ENCODE results near the gene PPT2. TPM values are rescaled to one million over a fixed set of nuclear protein-coding genes. Genes with fewer than 3 reads are reported as not detected.
A peak's percentile ranks its signal among the peaks of the same experiment; 100 is the strongest.

Gene PPT2
- total RNA-seq, 1 experiment from 2014 or later: 46.3 TPM

DNA sequence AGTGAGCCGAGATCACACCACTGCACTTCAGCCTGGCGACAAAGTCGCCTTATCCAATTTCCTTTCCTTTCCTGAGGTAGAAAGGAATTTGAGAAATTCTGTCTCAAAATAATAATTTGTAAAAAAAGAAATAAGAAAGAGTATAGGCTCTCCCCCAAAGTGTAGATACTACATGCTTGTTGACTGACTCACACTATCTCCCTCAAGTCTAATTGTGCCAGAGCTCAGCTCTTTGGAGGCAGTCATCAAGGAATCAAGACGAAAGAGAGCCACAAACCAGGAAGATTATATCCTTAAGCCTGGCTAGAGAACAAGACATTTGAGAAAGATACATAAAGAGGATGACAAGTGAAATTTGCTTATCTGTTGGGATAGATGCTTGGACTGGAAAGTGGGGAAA is 20.2 kb upstream of the PPT2 start:
- peaks cover 7 to 20% of the 10 kb centered on the region in 2 experiments for H3K4me1 Mint-ChIP-seq
- Histone ChIP-seq H4K20me1 (ENCODE audit: control insufficient read depth, insufficient read depth, insufficient read length) (no peaks in the 10 kb centered on the region), H3K27me3 (ENCODE audit: insufficient read depth, low read length) (no peaks in the 10 kb centered on the region), H4K91ac (ENCODE audit: insufficient read length, low read depth, low read length) (no peak overlapping the region), H4K5ac (ENCODE audit: insufficient read length, low read depth, low read length) (no peak overlapping the region), H2BK12ac (ENCODE audit: insufficient read length, low read depth, low read length) (no peak overlapping the region), H3K9ac (ENCODE audit: extremely low read depth, insufficient read length, low read length) (no peak overlapping the region), H3K9me3 (ENCODE audit: control insufficient read depth, low read depth, low read length) (no peaks in the 10 kb centered on the region), H3K4me2 (ENCODE audit: insufficient read depth, insufficient read length, low read length) (no peak overlapping the region), H3K23ac (ENCODE audit: insufficient read length, low read depth, low read length) (no peak overlapping the region), H3K23me2 (ENCODE audit: insufficient read length, low read depth, low read length, poor library complexity, severe bottlenecking) (no peaks in the 10 kb centered on the region), H2AFZ (ENCODE audit: low read length) (no peak overlapping the region), H2BK120ac (ENCODE audit: low read depth, low read length, poor library complexity, severe bottlenecking) (no peak overlapping the region), H3K18ac (ENCODE audit: insufficient read length, low read depth, low read length) (no peak overlapping the region), H3T11ph (ENCODE audit: low read length) (no peak overlapping the region), H2BK15ac (ENCODE audit: low read depth, low read length) (no peak overlapping the region), H3K79me1 (ENCODE audit: insufficient read depth, low read depth, low read length, poor library complexity, severe bottlenecking) (no peaks in the 10 kb centered on the region), H3K27ac (ENCODE audit: insufficient read length, low read depth, low read length) (no peak overlapping the region), H3K4ac (ENCODE audit: low read depth, low read length) (no peak overlapping the region), H4K8ac (replicated peaks; ENCODE audit: insufficient read length, low read depth, low read length) (no peak overlapping the region), H3K14ac (ENCODE audit: insufficient read depth, low read length) (no peak overlapping the region), H2BK20ac (ENCODE audit: low read depth, low read length, poor library complexity, severe bottlenecking) (no peak overlapping the region), H2BK5ac (ENCODE audit: insufficient read length, low read length) (no peak overlapping the region), H3K56ac (ENCODE audit: insufficient read length, low read depth, low read length) (no peak overlapping the region), H3K4me1 (ENCODE audit: insufficient read depth, low read length) (no peaks in the 10 kb centered on the region), H3K79me2 (ENCODE audit: insufficient read depth, low read length) (no peaks in the 10 kb centered on the region), H2AK5ac (ENCODE audit: insufficient read length, low read length) (no peak overlapping the region)
- peak overlapping the region in 1 of 3 experiments; percentile 29; a peak in 1 of 7 replicates for H3K27ac Mint-ChIP-seq
- WGBS (ENCODE audit: extremely low coverage, insufficient read length, low lambda C conversion rate): no CpG with 5 or more reads among the region's 4 CpGs
- H3K36me3 Mint-ChIP-seq (ENCODE audit: insufficient read depth in 1 of 3, low read depth in 3 of 3): no peaks in the 10 kb centered on the region
- H3K9me3 Mint-ChIP-seq: no peaks in the 10 kb centered on the region
- H3K27me3 Mint-ChIP-seq (ENCODE audit: low read depth): peaks cover 8% of the 10 kb centered on the region
- TF ChIP-seq, protein P1, sequence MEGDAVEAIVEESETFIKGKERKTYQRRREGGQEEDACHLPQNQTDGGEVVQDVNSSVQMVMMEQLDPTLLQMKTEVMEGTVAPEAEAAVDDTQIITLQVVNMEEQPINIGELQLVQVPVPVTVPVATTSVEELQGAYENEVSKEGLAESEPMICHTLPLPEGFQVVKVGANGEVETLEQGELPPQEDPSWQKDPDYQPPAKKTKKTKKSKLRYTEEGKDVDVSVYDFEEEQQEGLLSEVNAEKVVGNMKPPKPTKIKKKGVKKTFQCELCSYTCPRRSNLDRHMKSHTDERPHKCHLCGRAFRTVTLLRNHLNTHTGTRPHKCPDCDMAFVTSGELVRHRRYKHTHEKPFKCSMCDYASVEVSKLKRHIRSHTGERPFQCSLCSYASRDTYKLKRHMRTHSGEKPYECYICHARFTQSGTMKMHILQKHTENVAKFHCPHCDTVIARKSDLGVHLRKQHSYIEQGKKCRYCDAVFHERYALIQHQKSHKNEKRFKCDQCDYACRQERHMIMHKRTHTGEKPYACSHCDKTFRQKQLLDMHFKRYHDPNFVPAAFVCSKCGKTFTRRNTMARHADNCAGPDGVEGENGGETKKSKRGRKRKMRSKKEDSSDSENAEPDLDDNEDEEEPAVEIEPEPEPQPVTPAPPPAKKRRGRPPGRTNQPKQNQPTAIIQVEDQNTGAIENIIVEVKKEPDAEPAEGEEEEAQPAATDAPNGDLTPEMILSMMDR (conservative IDR thresholded peaks at IDR 0.05): no peak
- H3K4me3 Mint-ChIP-seq: no peak overlapping the region
- DNase-seq: no peak
